OCI-LY3 (cell line): ENCODE results near the gene ERN1.

Source experiments
- H2AFZ ChIP-seq: fragments of 200-600, 300-600 bp; shearing (Covaris generic); 2 replicates; pipeline ENCODE4 v1.6.0; 2014; ENCODE audit warnings: antibody characterized with exemption, low read depth, low read length
- H3K27ac ChIP-seq: fragments of 200-600, 300-600 bp; sonication (generic); 2 replicates; pipeline ENCODE4 v1.5.1; 2014; ENCODE audit warnings: mild to moderate bottlenecking, low read length, moderate library complexity, mixed read lengths
- H3K27me3 ChIP-seq: fragments of 200-600, 300-600 bp; sonication (generic); 2 replicates; pipeline ENCODE4 v1.6.1; 2014; ENCODE audit warnings: low read depth, low read length, mixed read lengths
- H3K36me3 ChIP-seq: fragments of 200-600, 300-600 bp; sonication (generic); replicated peaks from 2 replicates; pipeline ENCODE3; 2014; ENCODE audit warnings: low read depth, low read length, mixed read lengths
- H3K4me1 ChIP-seq: fragments of 300-600, 200-600 bp; sonication (generic); 2 replicates; pipeline ENCODE4 v1.6.1; 2014; ENCODE audit warnings: low read length, mixed read lengths
- H3K4me2 ChIP-seq: fragments of 200-600, 300-600 bp; sonication (generic); 2 replicates; pipeline ENCODE4 v1.6.1; 2014; ENCODE audit warnings: low read length, mixed read lengths
- H3K4me3 ChIP-seq: fragments of 300-600, 200-600 bp; sonication (generic); 2 replicates; pipeline ENCODE4 v1.5.1; 2014; ENCODE audit warnings: antibody characterized with exemption, mild to moderate bottlenecking, low read length, moderate library complexity
- H3K79me2 ChIP-seq: fragments of 300-600, 200-600 bp; shearing (Covaris generic); 2 replicates; pipeline ENCODE4 v1.6.1; 2014; ENCODE audit warnings: mild to moderate bottlenecking, low read length, mixed read lengths
- H3K9ac ChIP-seq: fragments of 300-600, 200-600 bp; shearing (Covaris generic); 2 replicates; pipeline ENCODE4 v1.6.0; 2014; ENCODE audit warnings: mild to moderate bottlenecking, low read length, moderate library complexity
- H3K9me3 ChIP-seq: fragments of 200-600, 300-600 bp; shearing (Covaris generic); 2 replicates; pipeline ENCODE4 v1.6.1; 2014; ENCODE audit warnings: low read length, mixed read lengths; ENCODE audit not compliant: insufficient read depth
- H4K20me1 ChIP-seq: fragments of 200-600, 300-600 bp; sonication (generic); 2 replicates; pipeline ENCODE4 v1.6.1; 2016; ENCODE audit warnings: low read length, mixed read lengths; ENCODE audit not compliant: insufficient read depth
- CTCF ChIP-seq: fragments of 200-600, 300-600 bp; sonication (generic); IDR thresholded peaks from 2 replicates; pipeline ENCODE4 v1.5.1; 2014; ENCODE audit warnings: antibody characterized with exemption, low read length, low read depth
- EZH2phosphoT487 ChIP-seq: fragments of 200-600 bp; shearing (Covaris generic); IDR thresholded peaks from 2 replicates; pipeline ENCODE4 v1.6.1; 2018; ENCODE audit warnings: antibody characterized with exemption, mixed run types, low read depth

ERN1 gene

DNA sequence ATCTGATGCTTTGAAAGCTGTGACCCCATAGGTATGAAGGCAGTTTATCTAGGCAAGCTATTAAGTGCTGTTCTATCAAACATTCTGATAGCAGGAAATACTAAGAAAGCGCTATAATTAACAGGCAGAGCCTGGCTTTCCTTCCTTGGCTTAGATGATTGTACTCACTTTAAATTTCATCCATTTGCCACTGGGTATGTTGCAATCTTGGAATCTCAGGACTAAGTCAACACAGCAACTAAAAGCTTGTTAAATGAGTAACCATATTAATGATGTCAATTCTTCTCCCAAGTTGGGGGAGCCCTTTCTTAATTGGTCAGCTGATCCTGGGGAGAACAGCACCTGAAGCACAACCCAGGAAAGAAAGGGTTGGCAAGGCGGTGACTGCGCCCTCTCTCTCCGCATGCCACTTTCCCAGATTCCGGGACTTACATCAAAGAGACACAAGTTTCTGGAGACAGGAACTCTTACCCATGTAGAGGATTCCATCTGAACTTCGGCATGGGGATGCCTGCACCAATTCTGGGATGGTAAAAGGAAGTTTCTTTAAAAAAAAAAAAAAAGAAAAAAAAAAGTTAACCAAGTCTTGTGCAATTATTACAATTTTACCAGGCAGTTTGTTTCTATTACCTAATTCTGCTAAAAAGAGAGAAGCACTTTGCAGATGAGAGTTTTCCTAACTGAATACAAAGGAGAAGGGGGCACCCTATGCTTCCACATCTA, 55.1 kb downstream of the ERN1 start:
- Histone ChIP-seq H2AFZ (no peak overlapping the region), H3K4me3 (peak overlapping the region; percentile 7; the same call in 1 of the 2 replicates), H3K9ac (peak overlapping the region; percentile 41)

DNA sequence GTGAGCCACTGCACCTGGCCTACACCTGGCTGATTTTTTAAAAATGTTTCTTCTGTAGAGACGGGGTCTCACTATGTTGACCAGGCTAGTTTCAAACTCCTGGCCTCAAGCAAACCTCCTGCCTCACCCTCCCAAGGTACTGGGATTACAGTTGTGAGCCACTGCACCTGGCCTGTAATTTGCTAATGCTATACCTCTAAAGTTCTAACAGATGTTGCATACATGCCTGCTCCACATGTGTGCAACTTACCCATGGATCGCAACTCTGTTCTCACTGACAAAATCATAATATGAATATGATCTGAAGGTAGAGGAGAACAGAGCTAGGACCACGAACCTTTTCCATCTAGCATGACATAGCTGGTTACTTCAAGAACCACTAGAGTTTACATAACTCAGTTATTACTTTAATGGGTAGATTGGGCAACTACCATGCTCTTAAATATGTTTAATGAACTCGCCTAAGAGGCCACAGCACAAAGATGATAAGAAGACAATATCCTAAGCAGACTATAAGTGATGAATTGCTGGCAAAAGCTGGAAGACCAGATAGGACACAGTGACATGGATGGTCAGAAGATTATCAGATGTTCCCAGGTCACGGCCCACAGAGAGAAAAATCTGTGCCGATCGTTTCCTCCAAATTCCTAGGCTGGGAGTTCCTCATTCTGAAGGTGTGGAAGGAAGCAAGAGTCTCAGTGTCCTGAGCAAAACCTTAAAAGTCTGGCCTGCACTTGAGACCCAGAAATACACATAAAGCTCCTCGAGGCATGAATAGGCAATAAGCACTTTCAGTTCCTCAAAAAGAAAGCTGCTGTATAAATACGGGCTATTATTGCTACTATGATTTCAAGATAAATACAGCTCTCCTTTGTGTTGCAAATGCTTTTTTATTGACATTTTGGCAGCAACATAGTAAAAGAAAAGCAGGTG, 55.9 kb downstream of the ERN1 start:
- Histone ChIP-seq H4K20me1 (no peaks in the 10 kb centered on the region), H3K27me3 (no peaks in the 10 kb centered on the region), H2AFZ (no peak overlapping the region), H3K36me3 (peaks cover 48% of the 10 kb centered on the region), H3K27ac (peak overlapping the region; percentile 95), H3K79me2 (no peaks in the 10 kb centered on the region), H3K9ac (peak overlapping the region; percentile 57), H3K4me1 (peaks cover 41% of the 10 kb centered on the region), H3K4me3 (peak overlapping the region; percentile 18; the same call in 1 of the 2 replicates), H3K4me2 (peak overlapping the region; percentile 53), H3K9me3 (peaks cover 10% of the 10 kb centered on the region)
- no peak for TF ChIP-seq CTCF
- TF ChIP-seq EZH2phosphoT487, result no peak

More for the DNA sequence above, 55.1 kb downstream of the ERN1 start:
- Histone ChIP-seq H3K4me2 (peak overlapping the region; percentile 53), H3K27ac (peak overlapping the region; percentile 95), H3K36me3 (peaks cover 45% of the 10 kb centered on the region), H4K20me1 (no peaks in the 10 kb centered on the region), H3K4me1 (peaks cover 41% of the 10 kb centered on the region), H3K9me3 (peaks cover 4% of the 10 kb centered on the region; the same call in 1 of the 2 replicates), H3K27me3 (no peaks in the 10 kb centered on the region), H3K79me2 (no peaks in the 10 kb centered on the region)
- no peak for TF ChIP-seq CTCF
- TF ChIP-seq EZH2phosphoT487, result no peak

GRCh38 chr17:64071111-64071510, 58.8 kb downstream of the ERN1 start:
- Histone ChIP-seq H4K20me1 (no peaks in the 10 kb centered on the region), H3K4me1 (peaks cover 27% of the 10 kb centered on the region)

More at GRCh38 chr17:64071111-64071510, 58.8 kb downstream of the ERN1 start:
- Histone ChIP-seq H3K79me2 (no peaks in the 10 kb centered on the region), H3K27ac (no peak overlapping the region), H3K4me3 (no peak overlapping the region), H3K9ac (no peak overlapping the region), H3K9me3 (peaks cover 16% of the 10 kb centered on the region), H3K27me3 (no peaks in the 10 kb centered on the region), H2AFZ (no peak overlapping the region), H3K36me3 (peaks cover 61% of the 10 kb centered on the region), H3K4me2 (no peak overlapping the region)
- TF ChIP-seq CTCF (no peak), EZH2phosphoT487 (no peak)
